SK-N-SH (cell line): ENCODE results near the gene DLGAP3.

Experiments
- RCOR1 ChIP-seq: fragments of 150-350 bp; IDR thresholded peaks from 2 replicates; pipeline ENCODE4 v1.6.1; 2017; ENCODE audit warnings: antibody characterized with exemption, low read length
- TF ChIP-seq, protein P1 (sequence below): fragments of 200-600 bp; sonication (generic); IDR thresholded peaks from 2 replicates; pipeline ENCODE4 v1.6.1; 2017; ENCODE audit warnings: antibody characterized with exemption, mild to moderate bottlenecking, moderate library complexity

DNA sequence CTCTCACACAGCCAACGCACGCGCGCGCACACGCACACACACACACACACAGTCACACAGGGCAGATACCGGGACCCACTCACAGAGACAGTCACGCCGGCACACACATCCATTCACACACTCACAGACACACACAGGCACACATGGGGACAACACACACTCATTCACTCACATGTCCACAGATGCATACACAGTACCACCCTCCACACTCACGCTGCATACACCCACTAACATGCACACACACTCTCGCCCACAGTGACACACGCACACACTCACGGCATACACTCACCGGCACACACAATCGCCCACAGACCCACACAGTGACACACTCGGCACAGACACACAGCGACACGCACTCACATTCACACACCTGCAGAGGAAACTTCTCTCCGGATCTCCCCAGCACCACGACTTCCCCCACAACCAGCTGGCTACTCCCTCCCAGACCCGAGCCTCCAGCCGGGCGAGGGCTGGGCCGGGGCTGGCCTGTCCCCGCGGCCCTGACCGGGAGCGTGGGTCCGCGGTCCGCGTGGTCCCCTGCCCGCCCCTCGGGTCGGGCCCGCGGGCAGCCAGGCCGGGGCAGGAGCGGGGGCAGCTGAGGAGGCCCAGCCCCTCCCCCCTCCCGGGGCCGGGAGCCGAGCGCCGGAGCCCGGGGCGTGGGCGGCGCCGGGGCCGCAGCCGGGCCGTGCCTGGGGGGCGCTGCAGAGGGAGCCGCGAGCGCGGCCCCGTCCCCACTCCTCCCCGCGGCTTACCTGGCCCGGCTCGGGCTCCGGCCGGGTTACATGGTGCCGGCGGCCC, 552 bp downstream of the DLGAP3 start:
- no peak for TF ChIP-seq RCOR1
- TF ChIP-seq, protein P1, sequence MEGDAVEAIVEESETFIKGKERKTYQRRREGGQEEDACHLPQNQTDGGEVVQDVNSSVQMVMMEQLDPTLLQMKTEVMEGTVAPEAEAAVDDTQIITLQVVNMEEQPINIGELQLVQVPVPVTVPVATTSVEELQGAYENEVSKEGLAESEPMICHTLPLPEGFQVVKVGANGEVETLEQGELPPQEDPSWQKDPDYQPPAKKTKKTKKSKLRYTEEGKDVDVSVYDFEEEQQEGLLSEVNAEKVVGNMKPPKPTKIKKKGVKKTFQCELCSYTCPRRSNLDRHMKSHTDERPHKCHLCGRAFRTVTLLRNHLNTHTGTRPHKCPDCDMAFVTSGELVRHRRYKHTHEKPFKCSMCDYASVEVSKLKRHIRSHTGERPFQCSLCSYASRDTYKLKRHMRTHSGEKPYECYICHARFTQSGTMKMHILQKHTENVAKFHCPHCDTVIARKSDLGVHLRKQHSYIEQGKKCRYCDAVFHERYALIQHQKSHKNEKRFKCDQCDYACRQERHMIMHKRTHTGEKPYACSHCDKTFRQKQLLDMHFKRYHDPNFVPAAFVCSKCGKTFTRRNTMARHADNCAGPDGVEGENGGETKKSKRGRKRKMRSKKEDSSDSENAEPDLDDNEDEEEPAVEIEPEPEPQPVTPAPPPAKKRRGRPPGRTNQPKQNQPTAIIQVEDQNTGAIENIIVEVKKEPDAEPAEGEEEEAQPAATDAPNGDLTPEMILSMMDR: no peak
